PC-9 (cell line): ENCODE measurements around the gene GGCX.

Experiments
- EZH2 ChIP-seq: fragments of 200-600 bp; sonication (generic); IDR thresholded peaks from 2 replicates; pipeline ENCODE4 v1.8.0; 2017; ENCODE audit warnings: antibody characterized with exemption, low read depth
- TF ChIP-seq, protein P1 (sequence below): fragments of 200-600 bp; sonication (generic); conservative IDR thresholded peaks from 2 replicates; pipeline ENCODE4 v1.6.1; 2017; ENCODE audit warnings: mixed run types, antibody characterized with exemption, mild to moderate bottlenecking, moderate library complexity

DNA sequence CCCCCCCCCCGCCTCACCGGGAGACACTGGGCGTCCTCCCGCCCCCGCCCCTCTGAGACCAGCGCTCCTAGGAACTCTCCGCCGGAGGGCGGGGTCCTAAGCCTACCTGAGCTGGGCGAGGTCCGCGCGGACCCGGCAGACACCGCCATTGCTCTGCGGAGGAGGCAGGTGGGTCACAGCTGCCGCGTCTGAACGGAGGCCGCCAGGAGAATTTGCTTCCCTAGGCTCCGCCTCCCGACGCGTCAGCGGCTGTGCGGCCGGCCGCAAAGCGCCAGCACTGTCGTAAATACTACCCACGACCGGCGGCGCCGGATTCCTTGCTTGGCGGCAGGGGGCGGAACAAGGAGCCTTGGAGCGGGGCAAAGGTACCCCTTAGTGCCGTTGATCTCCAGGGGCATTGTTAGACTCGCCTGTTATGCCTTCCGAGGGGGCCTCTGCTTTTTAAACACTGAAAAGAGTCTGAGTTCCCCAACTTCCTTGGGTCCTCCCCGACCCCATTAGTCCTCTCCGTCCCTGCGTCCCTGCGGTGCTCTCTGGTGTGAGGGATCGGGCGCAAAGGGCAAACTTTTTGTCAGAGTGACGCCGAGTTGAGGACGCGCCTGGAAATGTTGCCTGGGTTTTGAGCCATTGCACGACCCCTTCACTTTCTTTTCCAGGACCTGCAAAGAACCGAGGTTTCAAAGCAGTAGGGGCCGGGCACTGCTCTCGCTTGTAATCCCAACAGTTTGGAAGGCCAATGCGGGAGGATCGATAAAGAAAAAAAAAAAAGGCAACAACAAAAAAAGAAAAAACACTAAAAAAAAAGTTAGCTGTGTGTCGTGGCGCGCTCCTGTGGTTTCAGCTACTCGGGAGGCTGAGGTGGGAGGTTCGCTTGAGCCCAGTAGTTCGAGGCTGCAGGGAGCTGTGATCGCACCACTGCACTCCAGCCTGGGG, at the start of gene GGCX:
- TF ChIP-seq, protein P1, sequence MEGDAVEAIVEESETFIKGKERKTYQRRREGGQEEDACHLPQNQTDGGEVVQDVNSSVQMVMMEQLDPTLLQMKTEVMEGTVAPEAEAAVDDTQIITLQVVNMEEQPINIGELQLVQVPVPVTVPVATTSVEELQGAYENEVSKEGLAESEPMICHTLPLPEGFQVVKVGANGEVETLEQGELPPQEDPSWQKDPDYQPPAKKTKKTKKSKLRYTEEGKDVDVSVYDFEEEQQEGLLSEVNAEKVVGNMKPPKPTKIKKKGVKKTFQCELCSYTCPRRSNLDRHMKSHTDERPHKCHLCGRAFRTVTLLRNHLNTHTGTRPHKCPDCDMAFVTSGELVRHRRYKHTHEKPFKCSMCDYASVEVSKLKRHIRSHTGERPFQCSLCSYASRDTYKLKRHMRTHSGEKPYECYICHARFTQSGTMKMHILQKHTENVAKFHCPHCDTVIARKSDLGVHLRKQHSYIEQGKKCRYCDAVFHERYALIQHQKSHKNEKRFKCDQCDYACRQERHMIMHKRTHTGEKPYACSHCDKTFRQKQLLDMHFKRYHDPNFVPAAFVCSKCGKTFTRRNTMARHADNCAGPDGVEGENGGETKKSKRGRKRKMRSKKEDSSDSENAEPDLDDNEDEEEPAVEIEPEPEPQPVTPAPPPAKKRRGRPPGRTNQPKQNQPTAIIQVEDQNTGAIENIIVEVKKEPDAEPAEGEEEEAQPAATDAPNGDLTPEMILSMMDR: peak; percentile 49; the same call in 1 of the 2 replicates
- no peak for TF ChIP-seq EZH2
